Liver (tissue), 3 donors: ENCODE measurements around the gene RNU1-2.

Source experiments
- FOXA1 ChIP-seq: IDR thresholded peaks from 2 replicates; pipeline ENCODE4 v1.6.1; 2016; ENCODE audit warnings: antibody characterized with exemption
- HNF4A ChIP-seq, 2 donors: conservative IDR thresholded peaks; 2 replicates each; pipeline ENCODE4 v1.6.1; 2016; ENCODE audit warnings: antibody characterized with exemption in 2 of 2, mild to moderate bottlenecking in 2 of 2
- HNF4G ChIP-seq: IDR thresholded peaks from 2 replicates; pipeline ENCODE4 v1.6.1; 2016; ENCODE audit warnings: antibody characterized with exemption
- RAD21 ChIP-seq, 2 donors: IDR thresholded peaks; 2 replicates each; pipeline ENCODE4 v1.6.1; 2016; ENCODE audit warnings: antibody characterized with exemption in 2 of 2, mild to moderate bottlenecking in 2 of 2
- RXRA ChIP-seq, 2 donors: IDR thresholded peaks; 2 replicates each; pipeline ENCODE4 v1.6.1; 2017 to 2018; ENCODE audit warnings: antibody characterized with exemption in 2 of 2, mild to moderate bottlenecking in 1 of 2
- TAF1 ChIP-seq: conservative IDR thresholded peaks from 2 replicates; pipeline ENCODE4 v1.6.1; 2016; ENCODE audit warnings: antibody characterized with exemption, mild to moderate bottlenecking
- TF ChIP-seq, protein P1 (sequence below): fragments of 150-350 bp; IDR thresholded peaks from 2 replicates; pipeline ENCODE4 v1.5.1; 2017; ENCODE audit warnings: improper control_type of control experiment, low read depth, low read length; ENCODE audit not compliant: missing input control
- TF ChIP-seq, protein P2 (sequence below): IDR thresholded peaks from 2 replicates; pipeline ENCODE4 v1.6.1; 2016; ENCODE audit warnings: antibody characterized with exemption
- TF ChIP-seq, protein P3 (sequence below): IDR thresholded peaks from 2 replicates; pipeline ENCODE4 v1.6.1; 2016; ENCODE audit warnings: antibody characterized with exemption, mild to moderate bottlenecking
- TF ChIP-seq, protein P4 (sequence below): IDR thresholded peaks from 2 replicates; pipeline ENCODE4 v1.6.1; 2016; ENCODE audit warnings: antibody characterized with exemption
- donor health status: healthy.
- donor health status: healthy.

DNA sequence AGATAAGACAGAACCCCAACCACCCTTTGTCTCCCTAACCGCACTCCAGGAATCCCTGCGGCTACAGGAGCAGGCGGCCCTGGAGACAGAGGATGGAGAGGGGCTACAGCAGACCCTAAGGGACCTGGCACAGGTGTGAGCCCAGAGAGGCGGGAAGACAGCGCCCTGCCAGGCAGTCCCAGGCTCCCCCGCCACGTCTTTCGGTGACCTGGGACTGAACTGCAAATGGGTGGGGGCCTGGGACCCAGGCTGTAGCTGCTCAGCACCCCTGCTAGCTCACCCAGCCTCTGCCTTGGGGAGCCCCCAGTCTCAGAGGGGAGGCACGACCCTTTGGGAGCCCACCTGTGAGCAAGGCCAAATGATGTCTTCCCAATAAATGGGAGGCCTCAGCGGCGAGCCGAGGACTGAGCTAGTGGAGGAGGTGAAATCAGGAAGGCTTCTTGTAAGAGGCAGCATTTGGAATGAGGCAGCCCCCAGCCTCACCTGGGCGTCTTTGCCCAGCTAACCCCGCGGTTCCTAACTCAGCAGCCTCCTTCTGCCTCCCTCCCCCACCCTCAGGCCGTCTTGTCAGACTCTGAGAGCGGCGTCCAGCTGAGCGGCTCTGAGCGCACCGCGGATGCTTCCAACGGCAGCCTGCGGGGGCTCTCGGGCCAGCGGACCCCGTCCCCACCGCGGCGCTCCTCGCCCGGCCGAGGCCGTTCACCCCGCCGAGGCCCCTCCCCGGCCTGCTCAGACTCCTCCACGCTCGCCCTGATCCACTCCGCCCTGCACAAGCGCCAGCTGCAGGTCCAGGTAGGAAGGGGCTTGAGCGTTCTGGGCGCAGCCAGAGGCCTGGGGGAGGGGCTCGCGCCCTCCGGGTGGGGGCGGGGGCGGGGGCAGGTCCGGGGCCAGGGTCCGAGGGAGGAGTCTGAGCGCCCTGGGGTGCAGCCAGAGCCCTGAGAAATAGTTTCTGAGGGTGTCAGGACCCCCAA, 42.9 kb downstream of the RNU1-2 start:
- TF ChIP-seq RAD21 (IDR thresholded peaks at IDR 0.05) (no peak), HNF4G (no peak), FOXA1 (no peak), HNF4A (conservative IDR thresholded peaks at IDR 0.05) (no peak), TAF1 (no peak), RXRA (IDR thresholded peaks at IDR 0.05) (no peak)
- TF ChIP-seq, protein P1, sequence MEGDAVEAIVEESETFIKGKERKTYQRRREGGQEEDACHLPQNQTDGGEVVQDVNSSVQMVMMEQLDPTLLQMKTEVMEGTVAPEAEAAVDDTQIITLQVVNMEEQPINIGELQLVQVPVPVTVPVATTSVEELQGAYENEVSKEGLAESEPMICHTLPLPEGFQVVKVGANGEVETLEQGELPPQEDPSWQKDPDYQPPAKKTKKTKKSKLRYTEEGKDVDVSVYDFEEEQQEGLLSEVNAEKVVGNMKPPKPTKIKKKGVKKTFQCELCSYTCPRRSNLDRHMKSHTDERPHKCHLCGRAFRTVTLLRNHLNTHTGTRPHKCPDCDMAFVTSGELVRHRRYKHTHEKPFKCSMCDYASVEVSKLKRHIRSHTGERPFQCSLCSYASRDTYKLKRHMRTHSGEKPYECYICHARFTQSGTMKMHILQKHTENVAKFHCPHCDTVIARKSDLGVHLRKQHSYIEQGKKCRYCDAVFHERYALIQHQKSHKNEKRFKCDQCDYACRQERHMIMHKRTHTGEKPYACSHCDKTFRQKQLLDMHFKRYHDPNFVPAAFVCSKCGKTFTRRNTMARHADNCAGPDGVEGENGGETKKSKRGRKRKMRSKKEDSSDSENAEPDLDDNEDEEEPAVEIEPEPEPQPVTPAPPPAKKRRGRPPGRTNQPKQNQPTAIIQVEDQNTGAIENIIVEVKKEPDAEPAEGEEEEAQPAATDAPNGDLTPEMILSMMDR = no peak
- TF ChIP-seq, protein P2, sequence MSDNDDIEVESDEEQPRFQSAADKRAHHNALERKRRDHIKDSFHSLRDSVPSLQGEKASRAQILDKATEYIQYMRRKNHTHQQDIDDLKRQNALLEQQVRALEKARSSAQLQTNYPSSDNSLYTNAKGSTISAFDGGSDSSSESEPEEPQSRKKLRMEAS = no peak
- TF ChIP-seq, protein P3, sequence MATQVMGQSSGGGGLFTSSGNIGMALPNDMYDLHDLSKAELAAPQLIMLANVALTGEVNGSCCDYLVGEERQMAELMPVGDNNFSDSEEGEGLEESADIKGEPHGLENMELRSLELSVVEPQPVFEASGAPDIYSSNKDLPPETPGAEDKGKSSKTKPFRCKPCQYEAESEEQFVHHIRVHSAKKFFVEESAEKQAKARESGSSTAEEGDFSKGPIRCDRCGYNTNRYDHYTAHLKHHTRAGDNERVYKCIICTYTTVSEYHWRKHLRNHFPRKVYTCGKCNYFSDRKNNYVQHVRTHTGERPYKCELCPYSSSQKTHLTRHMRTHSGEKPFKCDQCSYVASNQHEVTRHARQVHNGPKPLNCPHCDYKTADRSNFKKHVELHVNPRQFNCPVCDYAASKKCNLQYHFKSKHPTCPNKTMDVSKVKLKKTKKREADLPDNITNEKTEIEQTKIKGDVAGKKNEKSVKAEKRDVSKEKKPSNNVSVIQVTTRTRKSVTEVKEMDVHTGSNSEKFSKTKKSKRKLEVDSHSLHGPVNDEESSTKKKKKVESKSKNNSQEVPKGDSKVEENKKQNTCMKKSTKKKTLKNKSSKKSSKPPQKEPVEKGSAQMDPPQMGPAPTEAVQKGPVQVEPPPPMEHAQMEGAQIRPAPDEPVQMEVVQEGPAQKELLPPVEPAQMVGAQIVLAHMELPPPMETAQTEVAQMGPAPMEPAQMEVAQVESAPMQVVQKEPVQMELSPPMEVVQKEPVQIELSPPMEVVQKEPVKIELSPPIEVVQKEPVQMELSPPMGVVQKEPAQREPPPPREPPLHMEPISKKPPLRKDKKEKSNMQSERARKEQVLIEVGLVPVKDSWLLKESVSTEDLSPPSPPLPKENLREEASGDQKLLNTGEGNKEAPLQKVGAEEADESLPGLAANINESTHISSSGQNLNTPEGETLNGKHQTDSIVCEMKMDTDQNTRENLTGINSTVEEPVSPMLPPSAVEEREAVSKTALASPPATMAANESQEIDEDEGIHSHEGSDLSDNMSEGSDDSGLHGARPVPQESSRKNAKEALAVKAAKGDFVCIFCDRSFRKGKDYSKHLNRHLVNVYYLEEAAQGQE = no peak
- TF ChIP-seq, protein P4, sequence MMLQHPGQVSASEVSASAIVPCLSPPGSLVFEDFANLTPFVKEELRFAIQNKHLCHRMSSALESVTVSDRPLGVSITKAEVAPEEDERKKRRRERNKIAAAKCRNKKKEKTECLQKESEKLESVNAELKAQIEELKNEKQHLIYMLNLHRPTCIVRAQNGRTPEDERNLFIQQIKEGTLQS = no peak
